Epithelial cell of proximal tubule (primary cell): Measurements from ENCODE around the gene NSMF. TPM values are rescaled to one million over a fixed set of nuclear protein-coding genes. Genes with fewer than 3 reads are reported as not detected.

Source experiments
- DNase-seq: peaks from one replicate; pipeline ENCODE4 v3.0.0-alpha.2; 2011; ENCODE audit warnings: low read depth
- H3K4me3 ChIP-seq: 2 replicates; pipeline ENCODE4 v1.5.1; 2011; ENCODE audit warnings: low read depth, mild to moderate bottlenecking, low read length
- total RNA-seq: library from RNA; depleted of rRNA; stranded (reverse); fragments of >200 nt; gene quantifications from 2 replicates; pipeline ENCODE4 v1.2.3, GENCODE V29; 2015
- TF ChIP-seq, protein P1 (sequence below): conservative IDR thresholded peaks from 2 replicates; pipeline ENCODE4 v1.5.1; 2012; ENCODE audit warnings: low read depth, mild to moderate bottlenecking, low read length

The NSMF gene
- total RNA-seq, 1 donor from 2014 or later = 62.7 TPM

DNA sequence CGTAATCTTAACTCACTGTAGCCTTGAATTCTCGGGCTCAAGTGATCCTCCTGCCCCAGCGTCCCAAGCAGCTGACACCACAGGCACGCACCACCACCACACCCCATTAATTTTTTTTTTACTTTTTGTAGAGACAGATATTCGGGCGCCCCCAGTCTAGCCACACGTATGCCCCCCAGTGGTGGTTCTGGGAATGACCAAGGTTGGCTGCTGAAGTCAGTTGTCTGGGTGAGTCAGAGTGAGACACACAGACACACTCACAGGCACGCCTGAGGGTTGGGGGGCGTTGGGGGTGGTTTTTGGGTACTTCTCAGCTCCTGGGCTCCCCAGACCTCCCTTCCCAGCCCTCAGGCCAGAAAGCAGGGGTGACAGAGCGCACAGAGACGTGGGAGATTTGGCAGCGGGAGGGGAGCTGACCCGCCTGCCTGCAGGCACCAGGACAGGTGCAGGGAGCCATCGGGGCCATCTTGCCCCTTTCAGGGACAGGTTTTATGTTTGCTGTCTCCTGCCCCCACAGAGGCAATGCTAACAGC is 13.8 kb downstream of the NSMF start:
- TF ChIP-seq, protein P1, sequence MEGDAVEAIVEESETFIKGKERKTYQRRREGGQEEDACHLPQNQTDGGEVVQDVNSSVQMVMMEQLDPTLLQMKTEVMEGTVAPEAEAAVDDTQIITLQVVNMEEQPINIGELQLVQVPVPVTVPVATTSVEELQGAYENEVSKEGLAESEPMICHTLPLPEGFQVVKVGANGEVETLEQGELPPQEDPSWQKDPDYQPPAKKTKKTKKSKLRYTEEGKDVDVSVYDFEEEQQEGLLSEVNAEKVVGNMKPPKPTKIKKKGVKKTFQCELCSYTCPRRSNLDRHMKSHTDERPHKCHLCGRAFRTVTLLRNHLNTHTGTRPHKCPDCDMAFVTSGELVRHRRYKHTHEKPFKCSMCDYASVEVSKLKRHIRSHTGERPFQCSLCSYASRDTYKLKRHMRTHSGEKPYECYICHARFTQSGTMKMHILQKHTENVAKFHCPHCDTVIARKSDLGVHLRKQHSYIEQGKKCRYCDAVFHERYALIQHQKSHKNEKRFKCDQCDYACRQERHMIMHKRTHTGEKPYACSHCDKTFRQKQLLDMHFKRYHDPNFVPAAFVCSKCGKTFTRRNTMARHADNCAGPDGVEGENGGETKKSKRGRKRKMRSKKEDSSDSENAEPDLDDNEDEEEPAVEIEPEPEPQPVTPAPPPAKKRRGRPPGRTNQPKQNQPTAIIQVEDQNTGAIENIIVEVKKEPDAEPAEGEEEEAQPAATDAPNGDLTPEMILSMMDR = peak; percentile 83
- no peak overlapping the region for H3K4me3 ChIP-seq
- DNase-seq = peak; percentile 20

- no peak for DNase-seq
- TF ChIP-seq, protein P1 = no peak
- H3K4me3 ChIP-seq = no peak overlapping the region
These were observed 14.9 kb downstream of the NSMF start for GRCh38 chr9:137444106-137444790.

DNA sequence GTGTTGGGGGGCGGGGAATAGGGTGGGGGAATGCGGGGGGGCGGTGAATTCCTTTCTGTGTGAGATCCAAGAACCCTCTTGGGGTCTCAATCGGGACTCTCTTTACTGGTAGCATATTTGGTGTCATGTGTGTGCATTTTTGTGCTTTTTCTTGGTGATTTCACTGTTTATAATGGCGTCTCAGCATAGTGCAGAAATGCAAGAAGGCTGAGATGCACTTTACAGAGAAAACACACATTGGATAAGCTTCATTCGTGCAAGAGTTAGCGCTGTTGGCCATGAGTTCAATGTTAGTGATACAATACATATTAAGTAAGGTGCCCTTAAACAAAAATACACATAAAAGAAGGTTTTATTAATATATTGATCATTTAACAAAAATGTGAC is 17.2 kb downstream of the NSMF start:
- TF ChIP-seq, protein P1 = no peak
- no peak for DNase-seq
- H3K4me3 ChIP-seq = no peak overlapping the region

GRCh38 chr9:137441289-137441934 is 17.7 kb downstream of the NSMF start, which contains the start of gene ENTPD8:
TSS of gene ENTPD8 (minus strand) at chr9:137441357. CDS start at chr9:137438285, 3,072 bp downstream.
- TF ChIP-seq, protein P1 = no peak
- peak within 1 kb of the TSS; percentile 30 for H3K4me3 ChIP-seq
- DNase-seq = no peak

DNA sequence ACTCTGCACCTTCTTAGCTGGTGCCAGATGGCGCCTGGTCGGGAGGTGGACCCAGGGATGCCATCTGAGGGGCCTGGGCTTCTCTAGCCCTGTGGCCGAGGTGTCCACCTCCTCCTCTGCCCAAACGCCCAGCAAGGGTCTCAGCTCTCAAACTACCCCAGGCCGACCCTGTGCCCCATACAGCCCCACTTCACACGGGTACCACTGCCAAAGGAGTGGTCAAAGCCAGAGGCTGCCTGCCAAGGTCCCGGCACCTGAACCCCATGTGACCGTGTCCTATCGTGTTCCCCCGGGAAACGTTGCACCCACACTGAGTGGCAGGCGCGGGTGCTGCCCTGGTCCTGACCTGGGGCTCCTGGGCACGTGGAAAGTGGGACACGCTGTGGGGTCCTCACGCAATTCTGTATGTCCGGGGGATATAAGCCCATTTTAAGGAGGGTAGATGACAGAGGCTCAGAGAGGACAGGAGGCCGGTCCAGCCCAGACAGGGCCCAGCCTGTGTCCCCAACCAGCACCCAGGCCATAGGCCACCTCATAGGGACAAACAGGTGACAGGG is 19.9 kb downstream of the NSMF start:
- no peak for DNase-seq
- TF ChIP-seq, protein P1 = no peak
- H3K4me3 ChIP-seq = no peak overlapping the region

DNA sequence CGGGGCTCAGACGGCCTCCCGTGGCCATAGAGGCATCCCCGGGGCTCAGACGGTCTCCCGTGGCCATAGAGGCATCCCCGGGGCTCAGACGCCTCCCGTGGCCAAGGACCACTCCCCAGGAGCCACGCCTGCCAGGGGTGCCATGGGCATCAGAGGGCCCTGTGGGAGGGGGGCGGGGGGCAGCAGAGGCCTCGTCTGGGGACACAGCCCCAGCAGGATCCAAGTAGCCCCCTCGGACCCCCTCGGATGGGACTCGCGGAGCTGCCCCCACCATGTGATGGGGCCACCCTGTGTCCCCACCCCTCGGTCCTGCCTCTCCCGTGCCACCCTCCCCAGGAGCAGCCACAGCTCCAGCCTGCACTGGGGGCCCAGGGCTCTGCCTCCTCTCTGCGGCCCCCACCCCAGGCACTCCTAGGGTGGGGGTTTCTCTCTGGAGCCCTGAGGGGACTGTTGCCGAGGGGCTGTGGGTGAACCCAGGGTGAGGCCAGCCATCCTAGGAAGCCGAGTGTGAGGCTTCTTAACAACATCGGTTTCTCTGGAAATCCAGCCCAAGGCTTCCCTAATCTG is 20.5 kb downstream of the NSMF start:
- TF ChIP-seq, protein P1 = no peak
- no peak for DNase-seq
- no peak overlapping the region for H3K4me3 ChIP-seq
